Mucosa of stomach (tissue), 1 donor: ENCODE measurements around the gene DGKA.
"Not testable (repeated sequence)": the region's sequence is repeated elsewhere in the genome, so short reads cannot be mapped to it uniquely, and the experiment has no call there.

Experiments
- H3K27me3 ChIP-seq: one replicate; pipeline ENCODE4 v1.7.0; 2013; ENCODE audit warnings: mild to moderate bottlenecking, low read length; ENCODE audit not compliant: control insufficient read depth, insufficient read depth
- H3K36me3 ChIP-seq: one replicate; pipeline ENCODE4 v1.7.0; 2013; ENCODE audit warnings: low read length; ENCODE audit not compliant: control insufficient read depth, insufficient read depth
- H3K4me1 ChIP-seq: one replicate; pipeline ENCODE4 v1.7.0; 2013; ENCODE audit warnings: mild to moderate bottlenecking, low read length; ENCODE audit not compliant: control insufficient read depth, insufficient read depth
- H3K4me3 ChIP-seq: one replicate; pipeline ENCODE4 v1.7.0; 2013; ENCODE audit warnings: low read length
- H3K9ac ChIP-seq: one replicate; pipeline ENCODE4 v1.7.0; 2013; ENCODE audit warnings: mild to moderate bottlenecking, low read length, moderate library complexity
- H3K9me3 ChIP-seq: one replicate; pipeline ENCODE4 v1.7.0; 2013; ENCODE audit warnings: mild to moderate bottlenecking, low read length, moderate library complexity; ENCODE audit not compliant: control insufficient read depth
- donor health status: Pancreatic carcinoma.

The DGKA gene

DNA sequence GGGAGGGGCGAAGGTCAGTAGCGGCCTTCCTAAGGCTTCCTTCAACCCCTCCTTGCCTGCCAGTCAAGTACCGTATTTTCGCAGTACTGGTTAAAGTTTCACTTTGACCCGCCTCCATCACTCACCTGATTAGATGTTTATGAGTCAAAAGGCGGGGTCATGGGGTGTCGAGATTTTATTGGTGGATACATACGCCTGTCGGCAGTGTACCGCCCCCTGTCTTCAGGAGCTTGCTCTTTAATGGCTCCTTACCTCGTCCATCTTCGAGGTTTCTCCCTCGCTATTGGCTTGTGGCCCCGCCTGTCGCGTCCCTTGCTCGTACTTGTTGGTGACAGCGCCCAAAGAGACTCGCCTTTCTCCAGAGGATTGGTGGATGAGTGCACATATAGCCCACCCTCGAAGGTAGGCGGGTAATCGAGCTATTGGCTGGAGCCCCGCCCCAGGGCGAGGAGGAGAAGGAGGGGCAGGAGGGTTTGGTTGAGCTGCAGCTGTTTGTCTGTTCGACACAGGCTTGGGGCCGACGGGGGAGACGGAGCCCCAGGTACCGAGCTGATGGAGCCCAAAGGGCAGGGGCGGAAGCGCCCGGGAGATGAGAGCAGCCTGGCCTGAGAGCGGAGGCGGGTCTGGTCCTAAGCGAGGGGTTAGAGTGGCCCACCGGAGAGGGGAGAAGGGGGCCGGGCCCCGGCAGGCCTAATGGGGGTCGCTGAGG, 42.8 kb downstream of the DGKA start, which contains the start of gene RAB5B:
Gene RAB5B, plus strand, starts transcription at position 480 of the 709 bp plus-strand sequence. CDS start 12,883 bp downstream, outside the sequence.
- Histone ChIP-seq H3K9me3 (no peaks in the 10 kb centered on the region), H3K9ac (peak within 1 kb of the TSS; percentile 98), H3K36me3 (no peaks in the 10 kb centered on the region), H3K27me3 (no peaks in the 10 kb centered on the region), H3K4me1 (peaks cover 13% of the 10 kb centered on the region), H3K4me3 (peak within 1 kb of the TSS; percentile 79)

DNA sequence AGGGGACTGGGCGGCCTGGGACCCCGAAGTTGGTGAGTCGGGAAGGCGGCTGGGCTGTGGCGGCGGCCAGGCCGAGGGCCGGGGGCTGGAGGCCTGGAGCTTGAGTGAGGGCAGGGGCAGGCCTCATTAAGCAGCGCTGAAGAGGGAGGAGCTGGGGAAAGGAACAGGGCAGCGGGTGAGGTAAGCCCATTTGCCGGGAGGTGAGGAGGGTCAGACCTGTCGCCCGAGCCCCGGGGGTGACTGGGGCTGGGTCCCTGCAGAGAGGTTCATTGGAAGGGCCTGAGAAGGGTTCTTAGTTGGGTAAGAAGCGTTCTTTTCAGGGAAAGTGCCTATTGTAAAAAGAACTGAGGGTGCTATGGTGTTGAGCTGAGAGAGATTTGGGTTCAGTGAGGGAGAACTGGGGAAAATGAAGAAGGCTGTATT, 43.4 kb downstream of the DGKA start:
- H3K4me1 ChIP-seq = peaks cover 13% of the 10 kb centered on the region
- H3K27me3 ChIP-seq = no peaks in the 10 kb centered on the region
- H3K36me3 ChIP-seq = no peaks in the 10 kb centered on the region
- H3K9ac ChIP-seq = peak overlapping the region; percentile 98
- peak overlapping the region; percentile 79 for H3K4me3 ChIP-seq
- no peaks in the 10 kb centered on the region for H3K9me3 ChIP-seq

DNA sequence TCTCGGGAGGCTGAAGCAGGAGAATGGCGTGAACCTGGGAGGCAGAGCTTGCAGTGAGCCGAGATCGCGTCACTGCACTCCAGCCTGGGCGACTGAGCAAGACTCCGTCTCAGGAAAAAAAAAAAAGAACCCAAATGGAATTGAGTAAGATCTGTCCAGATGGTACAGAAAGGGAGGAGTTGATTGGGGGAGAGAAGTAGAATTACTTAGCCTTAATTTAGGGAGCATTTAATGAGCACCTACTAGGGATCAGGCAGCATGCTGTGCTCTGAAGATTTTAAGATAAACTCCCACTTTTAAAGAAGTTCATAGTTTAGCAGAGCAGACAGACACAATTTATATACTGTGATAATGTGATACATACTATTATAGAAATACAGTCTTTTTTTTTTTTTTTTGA, 47.4 kb downstream of the DGKA start:
- no peaks in the 10 kb centered on the region for H3K9me3 ChIP-seq
- H3K4me1 ChIP-seq = peaks cover 4% of the 10 kb centered on the region
- no peaks in the 10 kb centered on the region for H3K27me3 ChIP-seq
- H3K4me3 ChIP-seq = no peak overlapping the region
- no peak overlapping the region for H3K9ac ChIP-seq
- H3K36me3 ChIP-seq = no peaks in the 10 kb centered on the region

DNA sequence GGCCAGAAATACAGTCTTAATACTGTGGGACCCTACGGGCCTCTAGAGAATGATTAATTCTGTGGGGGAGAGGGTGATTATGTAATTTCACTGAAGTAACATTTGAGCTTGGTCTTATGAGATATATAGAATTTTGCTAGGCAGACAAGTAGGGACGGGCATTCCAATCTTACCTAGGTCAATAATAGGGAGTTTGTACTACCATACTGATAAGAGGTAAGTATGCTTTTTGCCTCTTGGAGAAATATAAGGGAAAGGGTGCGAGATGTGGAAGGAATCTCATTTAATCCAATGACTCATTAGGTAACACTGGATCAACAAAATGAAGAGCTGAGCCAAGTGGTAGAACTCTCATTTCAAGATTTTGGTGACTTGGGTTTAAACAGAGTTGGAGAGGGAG, 48.1 kb downstream of the DGKA start:
- H3K36me3 ChIP-seq = no peaks in the 10 kb centered on the region
- no peak overlapping the region for H3K4me3 ChIP-seq
- H3K9me3 ChIP-seq = no peaks in the 10 kb centered on the region
- peaks cover 4% of the 10 kb centered on the region for H3K4me1 ChIP-seq
- no peak overlapping the region for H3K9ac ChIP-seq
- H3K27me3 ChIP-seq = no peaks in the 10 kb centered on the region

DNA sequence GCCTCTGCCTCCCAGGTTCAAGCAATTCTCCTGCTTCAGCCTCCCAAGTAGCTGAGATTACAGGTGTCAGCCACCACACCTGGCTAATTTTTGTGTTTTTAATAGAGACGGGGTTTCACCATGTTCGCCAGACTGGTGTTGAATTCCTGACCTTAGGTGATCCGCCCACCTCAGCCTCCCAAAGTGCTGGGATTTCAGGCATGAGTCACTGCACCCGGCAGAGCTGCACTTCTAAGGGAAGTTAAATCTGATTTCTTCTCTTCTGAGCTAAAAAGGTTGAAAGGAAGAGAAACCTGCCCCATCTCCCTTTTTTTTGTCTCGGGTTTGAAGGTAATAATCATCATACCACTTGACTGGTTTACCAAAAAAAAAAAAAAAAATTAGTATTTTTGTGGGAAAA, 50.9 kb downstream of the DGKA start:
- not testable (repeated sequence) for H3K9me3 ChIP-seq, H3K36me3 ChIP-seq

DNA sequence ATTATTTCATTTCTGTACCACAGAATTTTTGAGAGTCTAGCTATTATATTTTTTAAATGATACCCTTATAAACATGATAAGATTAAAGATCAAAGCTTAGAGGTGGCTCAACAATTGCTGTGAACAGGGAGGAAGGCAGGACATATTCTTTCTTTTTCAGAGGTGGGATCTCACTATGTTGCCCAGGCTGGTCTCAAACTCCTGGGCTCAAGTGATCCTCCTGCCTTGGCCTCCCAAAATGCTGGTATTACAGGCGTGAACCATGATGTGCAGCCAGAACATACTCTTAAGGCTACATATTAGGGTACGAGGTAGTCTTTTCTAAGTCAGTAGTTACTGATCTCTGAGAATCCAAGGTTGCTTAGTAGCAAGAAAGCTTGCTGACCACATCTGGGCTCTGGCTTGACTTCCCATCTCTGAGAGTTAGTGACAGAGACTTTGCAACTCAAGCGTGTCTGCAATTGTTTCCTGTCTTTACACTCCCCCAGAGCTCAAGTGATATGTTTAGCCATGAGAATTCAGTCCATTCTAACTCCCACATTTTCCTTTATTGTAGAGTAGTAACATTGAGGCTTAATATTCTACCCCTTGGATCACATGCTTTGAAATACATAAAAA, 51.5 kb downstream of the DGKA start:
- Histone ChIP-seq H3K36me3 (no peaks in the 10 kb centered on the region), H3K27me3 (no peaks in the 10 kb centered on the region), H3K4me1 (no peaks in the 10 kb centered on the region), H3K9me3 (no peaks in the 10 kb centered on the region), H3K4me3 (no peak overlapping the region), H3K9ac (no peak overlapping the region)

More for the DNA sequence above, 50.9 kb downstream of the DGKA start:
- not testable (repeated sequence) for H3K4me1 ChIP-seq, H3K4me3 ChIP-seq, H3K27me3 ChIP-seq, H3K9ac ChIP-seq

DNA sequence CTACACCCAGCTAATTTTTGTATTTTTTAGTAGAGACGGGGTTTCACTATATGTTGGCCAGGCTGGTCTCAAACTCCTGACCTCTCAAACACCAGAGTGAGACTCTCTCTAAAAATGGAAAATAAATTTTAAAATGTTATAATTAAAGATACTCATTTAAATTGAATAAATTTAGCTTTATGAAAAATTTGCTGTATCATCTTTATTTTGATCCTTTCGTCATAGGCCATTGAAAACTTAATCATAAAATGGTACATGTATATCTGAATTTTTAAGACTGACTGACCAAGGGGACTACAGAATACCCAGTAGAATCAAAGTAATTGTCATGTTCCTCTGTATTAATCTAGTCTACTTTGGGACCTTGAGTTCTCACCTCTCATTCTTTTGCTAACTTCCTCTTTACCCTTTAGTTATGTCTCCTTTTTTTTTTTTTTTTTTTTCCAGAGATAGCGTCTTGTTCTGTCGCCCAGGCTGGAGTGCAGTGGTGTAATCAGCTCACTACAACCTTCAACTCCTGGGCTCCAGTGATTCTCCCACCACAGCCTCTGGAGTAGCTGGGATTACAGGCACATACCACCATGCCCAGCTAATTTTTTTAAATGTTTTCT, 52.4 kb downstream of the DGKA start:
- no peaks in the 10 kb centered on the region for H3K36me3 ChIP-seq

DNA sequence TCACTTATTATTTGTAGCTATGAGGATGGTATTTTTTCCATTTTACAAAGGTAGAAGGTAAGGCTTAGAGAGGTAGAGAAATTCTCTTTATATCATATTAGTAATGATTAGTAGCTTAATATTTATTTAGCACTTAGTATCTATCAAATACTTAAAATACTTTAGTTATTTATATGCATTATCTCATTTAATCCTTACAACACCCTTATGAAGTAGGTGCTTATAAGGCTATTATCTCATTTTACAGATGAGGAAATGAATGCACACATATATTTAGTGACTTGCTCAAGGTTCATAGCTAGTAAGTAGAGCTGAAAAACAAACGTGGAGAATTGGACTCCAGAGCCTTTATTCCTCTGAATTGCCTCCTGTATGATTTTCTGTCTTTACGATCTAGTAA, 53.9 kb downstream of the DGKA start:
- H3K4me1 ChIP-seq = no peaks in the 10 kb centered on the region
- H3K9me3 ChIP-seq = no peaks in the 10 kb centered on the region
- no peaks in the 10 kb centered on the region for H3K27me3 ChIP-seq
- no peak overlapping the region for H3K4me3 ChIP-seq
- peaks cover 6% of the 10 kb centered on the region for H3K36me3 ChIP-seq
- H3K9ac ChIP-seq = no peak overlapping the region

More for the DNA sequence above, 52.4 kb downstream of the DGKA start:
- no peaks in the 10 kb centered on the region for H3K4me1 ChIP-seq
- H3K27me3 ChIP-seq = no peaks in the 10 kb centered on the region
- H3K9me3 ChIP-seq = no peaks in the 10 kb centered on the region
- no peak overlapping the region for H3K9ac ChIP-seq
- no peak overlapping the region for H3K4me3 ChIP-seq

DNA sequence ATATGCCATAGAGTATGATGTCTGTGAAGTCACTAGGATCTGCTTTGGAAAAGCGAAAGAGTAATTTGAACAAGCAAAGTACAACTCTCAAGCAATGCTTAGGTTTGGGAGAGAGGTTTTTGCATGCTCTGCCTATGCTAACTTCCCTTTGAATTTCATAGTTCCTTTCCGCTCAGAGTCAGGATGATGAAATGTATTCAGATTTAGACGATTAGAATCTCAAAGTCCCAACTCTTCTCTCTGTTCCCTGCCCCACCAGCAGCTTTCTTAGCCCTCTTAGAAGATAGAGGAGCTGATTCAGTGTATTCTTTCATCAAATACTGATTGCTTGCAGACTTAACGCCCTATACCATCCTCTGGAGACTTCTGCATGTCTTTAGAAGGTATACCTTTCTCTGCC, 54.4 kb downstream of the DGKA start:
- H3K27me3 ChIP-seq = no peaks in the 10 kb centered on the region
- H3K9ac ChIP-seq = no peak overlapping the region
- H3K36me3 ChIP-seq = peaks cover 7% of the 10 kb centered on the region
- H3K4me1 ChIP-seq = no peaks in the 10 kb centered on the region
- H3K4me3 ChIP-seq = no peak overlapping the region
- no peaks in the 10 kb centered on the region for H3K9me3 ChIP-seq

DNA sequence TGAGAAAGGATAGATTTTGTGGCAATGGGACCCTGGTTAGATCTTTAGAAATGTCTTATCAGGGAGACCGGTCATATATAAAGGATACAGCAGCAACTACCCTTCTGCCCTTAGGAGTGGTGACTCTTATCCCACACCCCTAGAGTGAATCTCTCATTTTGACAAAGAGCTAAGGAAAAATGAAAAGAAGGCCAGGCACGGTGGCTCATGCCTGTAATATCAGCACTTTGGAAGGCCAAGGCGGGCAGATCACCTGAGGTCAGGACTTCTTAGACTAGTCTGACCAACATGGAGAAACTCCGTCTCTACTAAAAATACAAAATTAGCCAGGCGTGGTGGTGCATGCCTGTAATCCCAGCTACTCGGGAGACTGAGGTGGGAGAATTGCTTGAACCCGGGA, 55.0 kb downstream of the DGKA start:
- peaks cover 11% of the 10 kb centered on the region for H3K36me3 ChIP-seq

DNA sequence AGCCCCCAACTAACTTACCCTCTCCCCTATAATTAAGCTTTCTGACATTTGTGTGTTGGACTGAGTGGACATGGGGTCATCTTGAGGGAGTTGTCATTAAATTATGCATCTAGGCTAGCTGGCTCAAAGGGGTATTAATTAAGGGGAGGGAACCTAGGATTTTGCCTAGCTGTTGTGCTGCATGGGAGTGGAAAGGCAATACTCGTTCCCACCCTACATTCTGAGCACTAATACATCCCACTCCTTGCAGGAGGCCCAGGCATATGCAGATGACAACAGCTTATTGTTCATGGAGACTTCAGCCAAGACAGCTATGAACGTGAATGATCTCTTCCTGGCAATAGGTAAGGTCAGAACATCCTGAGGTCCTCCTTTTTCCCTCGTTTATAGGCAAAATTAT, 60.1 kb downstream of the DGKA start:
- Histone ChIP-seq H3K36me3 (peaks cover 18% of the 10 kb centered on the region), H3K27me3 (no peaks in the 10 kb centered on the region), H3K4me1 (peaks cover 2% of the 10 kb centered on the region), H3K4me3 (no peak overlapping the region), H3K9ac (no peak overlapping the region), H3K9me3 (no peaks in the 10 kb centered on the region)

More for the DNA sequence above, 55.0 kb downstream of the DGKA start:
- H3K9me3 ChIP-seq, H3K27me3 ChIP-seq, H3K4me1 ChIP-seq, H3K9ac ChIP-seq, H3K4me3 ChIP-seq: not testable (repeated sequence)

DNA sequence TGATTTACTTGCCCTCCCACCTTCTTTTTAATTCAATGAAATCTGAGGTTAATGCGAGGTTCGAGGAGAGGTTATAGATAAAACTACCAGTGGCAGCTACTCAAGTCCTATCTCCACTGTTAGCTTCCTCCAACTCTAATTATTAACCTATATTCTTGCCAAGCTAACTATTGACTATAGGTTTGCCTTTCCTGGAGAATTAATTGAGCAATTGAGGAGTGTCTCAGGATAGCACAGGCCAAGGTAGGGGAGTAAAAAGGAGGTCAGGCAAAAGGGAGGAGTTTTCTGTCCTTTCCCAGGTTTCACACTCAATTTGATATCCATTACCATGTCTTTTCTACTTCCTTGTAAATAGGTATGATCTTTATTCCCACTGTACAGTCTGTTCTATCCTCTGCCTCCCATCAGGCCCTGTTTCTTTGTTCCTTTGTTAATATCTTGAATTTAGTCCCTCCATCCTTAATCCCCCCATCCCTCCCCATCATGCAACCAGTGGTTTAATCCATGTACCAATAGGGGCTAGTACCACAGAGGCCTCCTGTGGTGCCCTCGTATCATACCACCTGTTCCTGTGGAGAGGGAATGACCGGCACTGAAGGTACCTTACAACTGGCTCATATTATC, 62.4 kb downstream of the DGKA start:
- H3K9ac ChIP-seq = no peak overlapping the region
- H3K36me3 ChIP-seq = peaks cover 18% of the 10 kb centered on the region
- peaks cover 15% of the 10 kb centered on the region for H3K4me1 ChIP-seq
- H3K4me3 ChIP-seq = no peak overlapping the region
- no peaks in the 10 kb centered on the region for H3K27me3 ChIP-seq
- no peaks in the 10 kb centered on the region for H3K9me3 ChIP-seq
